GM19238 (cell line): ENCODE measurements around the gene ASIC3.
A peak's percentile ranks its signal among the peaks of the same experiment; 100 is the strongest.

Experiments
- DNase-seq: peaks from one replicate; pipeline ENCODE4 v3.0.0; 2011; ENCODE audit warnings: low spot score; ENCODE audit not compliant: insufficient read length

ASIC3 gene

GRCh38 chr7:151085329-151085690 is 37.0 kb downstream of the ASIC3 start:
- DNase-seq, result no peak

- peak; percentile 94 for DNase-seq
Measured at GRCh38 chr7:151085691-151086620, 37.6 kb downstream of the ASIC3 start, which contains the start of gene AGAP3. Gene AGAP3 (plus strand): TSS chr7:151086475. CDS start chr7:151086742, 267 bp downstream.

- DNase-seq, result no peak
Measured at GRCh38 chr7:151086802-151087244, 38.5 kb downstream of the ASIC3 start.

- peak; percentile 52 for DNase-seq
Measured at GRCh38 chr7:151087245-151088018, 39.1 kb downstream of the ASIC3 start.

GRCh38 chr7:151088019-151088855 is 39.9 kb downstream of the ASIC3 start:
- DNase-seq, result no peak

GRCh38 chr7:151088856-151089699 is 40.7 kb downstream of the ASIC3 start:
- no peak for DNase-seq

GRCh38 chr7:151089893-151090730 is 41.8 kb downstream of the ASIC3 start:
- no peak for DNase-seq

GRCh38 chr7:151091003-151091402 is 42.7 kb downstream of the ASIC3 start:
- no peak for DNase-seq

GRCh38 chr7:151091431-151091830 is 43.1 kb downstream of the ASIC3 start:
- DNase-seq, result no peak

- DNase-seq, result no peak
Measured at GRCh38 chr7:151091988-151092387, 43.7 kb downstream of the ASIC3 start.

- DNase-seq, result no peak
Measured at GRCh38 chr7:151093748-151094147, 45.4 kb downstream of the ASIC3 start.

GRCh38 chr7:151094675-151095074 is 46.3 kb downstream of the ASIC3 start:
- no peak for DNase-seq

GRCh38 chr7:151095123-151095797 is 46.9 kb downstream of the ASIC3 start:
- DNase-seq, result no peak

GRCh38 chr7:151095828-151096475 is 47.6 kb downstream of the ASIC3 start:
- DNase-seq, result no peak

GRCh38 chr7:151099486-151100211 is 51.3 kb downstream of the ASIC3 start:
- DNase-seq, result no peak

GRCh38 chr7:151100921-151101320 is 52.6 kb downstream of the ASIC3 start:
- no peak for DNase-seq

- no peak for DNase-seq
Measured at GRCh38 chr7:151101621-151102396, 53.5 kb downstream of the ASIC3 start.
